ENCODE measurements around the gene COQ2.

- TF ChIP-seq, protein P1, sequence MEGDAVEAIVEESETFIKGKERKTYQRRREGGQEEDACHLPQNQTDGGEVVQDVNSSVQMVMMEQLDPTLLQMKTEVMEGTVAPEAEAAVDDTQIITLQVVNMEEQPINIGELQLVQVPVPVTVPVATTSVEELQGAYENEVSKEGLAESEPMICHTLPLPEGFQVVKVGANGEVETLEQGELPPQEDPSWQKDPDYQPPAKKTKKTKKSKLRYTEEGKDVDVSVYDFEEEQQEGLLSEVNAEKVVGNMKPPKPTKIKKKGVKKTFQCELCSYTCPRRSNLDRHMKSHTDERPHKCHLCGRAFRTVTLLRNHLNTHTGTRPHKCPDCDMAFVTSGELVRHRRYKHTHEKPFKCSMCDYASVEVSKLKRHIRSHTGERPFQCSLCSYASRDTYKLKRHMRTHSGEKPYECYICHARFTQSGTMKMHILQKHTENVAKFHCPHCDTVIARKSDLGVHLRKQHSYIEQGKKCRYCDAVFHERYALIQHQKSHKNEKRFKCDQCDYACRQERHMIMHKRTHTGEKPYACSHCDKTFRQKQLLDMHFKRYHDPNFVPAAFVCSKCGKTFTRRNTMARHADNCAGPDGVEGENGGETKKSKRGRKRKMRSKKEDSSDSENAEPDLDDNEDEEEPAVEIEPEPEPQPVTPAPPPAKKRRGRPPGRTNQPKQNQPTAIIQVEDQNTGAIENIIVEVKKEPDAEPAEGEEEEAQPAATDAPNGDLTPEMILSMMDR (IDR thresholded peaks at IDR 0.05; ENCODE audit: insufficient read depth, low read depth, low read length), result no peak
- TF ChIP-seq EZH2 (IDR thresholded peaks at IDR 0.05; ENCODE audit: insufficient read depth, low read length), result no peak
These were observed 8.1 kb downstream of the COQ2 start for GRCh38 chr4:83276299-83277040.
